Liver (tissue), 9 donors: Measurements from ENCODE around the gene CRADD. TPM values are rescaled to one million over a fixed set of nuclear protein-coding genes. Genes with fewer than 3 reads are reported as not detected.

ENCODE experiments used
- DNase-seq: peaks from one replicate; pipeline ENCODE4 v3.0.0-alpha.2; 2017; ENCODE audit warnings: low spot score
- H3K27ac ChIP-seq, 2 donors: one replicate each; pipeline ENCODE4 v1.7.0; 2013; ENCODE audit warnings: inconsistent platforms in 2 of 2, low read length in 2 of 2, control low read depth in 1 of 2, low read depth in 1 of 2, mild to moderate bottlenecking in 1 of 2
- H3K27me3 ChIP-seq, 4 donors: one replicate each; pipeline versions ENCODE4 v1.6.1 to v1.7.0; 2013; ENCODE audit warnings: low read length in 3 of 4, inconsistent platforms in 1 of 4, mild to moderate bottlenecking in 1 of 4, moderate library complexity in 1 of 4; ENCODE audit not compliant: control insufficient read depth in 4 of 4, insufficient read depth in 4 of 4
- H3K36me3 ChIP-seq, 4 donors: one replicate each; pipeline versions ENCODE4 v1.6.1 to v1.7.0; 2013; ENCODE audit warnings: low read length in 3 of 4, mild to moderate bottlenecking in 3 of 4, low read depth in 1 of 4, moderate library complexity in 1 of 4; ENCODE audit not compliant: control insufficient read depth in 4 of 4, insufficient read depth in 3 of 4
- H3K4me1 ChIP-seq, 4 donors: one replicate each; pipeline versions ENCODE4 v1.6.1 to v1.7.0; 2013; ENCODE audit warnings: low read length in 3 of 4, mild to moderate bottlenecking in 3 of 4, moderate library complexity in 1 of 4; ENCODE audit not compliant: control insufficient read depth in 4 of 4, insufficient read depth in 4 of 4
- H3K4me3 ChIP-seq, 3 donors: one replicate each; pipeline versions ENCODE4 v1.6.1 to v1.7.0; 2013; ENCODE audit warnings: low read length in 3 of 3, control low read depth in 1 of 3, low read depth in 1 of 3, mild to moderate bottlenecking in 1 of 3
- H3K9ac ChIP-seq, 2 donors: one replicate each; pipeline ENCODE4 v1.7.0; 2013; ENCODE audit warnings: low read length in 2 of 2, mild to moderate bottlenecking in 2 of 2, moderate library complexity in 2 of 2, control low read depth in 1 of 2, low read depth in 1 of 2
- H3K9me3 ChIP-seq, 4 donors: one replicate each; pipeline versions ENCODE4 v1.6.1 to v1.7.0; 2013; ENCODE audit warnings: low read length in 3 of 4; ENCODE audit not compliant: control insufficient read depth in 4 of 4
- CTCF ChIP-seq: fragments of 150-350 bp; IDR thresholded peaks from 2 replicates; pipeline ENCODE4 v1.5.1; 2017; ENCODE audit warnings: improper control_type of control experiment, low read depth, low read length; ENCODE audit not compliant: missing input control
- EGR1 ChIP-seq, 2 donors: IDR thresholded peaks; 2 replicates each; pipeline ENCODE4 v1.6.1; 2016 to 2018; ENCODE audit warnings: antibody characterized with exemption in 2 of 2, low read depth in 2 of 2
- FOXA1 ChIP-seq: IDR thresholded peaks from 2 replicates; pipeline ENCODE4 v1.6.1; 2016; ENCODE audit warnings: antibody characterized with exemption
- FOXA2 ChIP-seq: IDR thresholded peaks from 2 replicates; pipeline ENCODE4 v1.6.1; 2016; ENCODE audit warnings: antibody characterized with exemption
- GABPA ChIP-seq, 2 donors: IDR thresholded peaks in 1 of 2; conservative IDR thresholded peaks in 1 of 2; 2 replicates each; pipeline ENCODE4 v1.6.1; 2016; ENCODE audit warnings: antibody characterized with exemption in 2 of 2, mild to moderate bottlenecking in 1 of 2, moderate library complexity in 1 of 2
- HNF4A ChIP-seq, 2 donors: conservative IDR thresholded peaks; 2 replicates each; pipeline ENCODE4 v1.6.1; 2016; ENCODE audit warnings: antibody characterized with exemption in 2 of 2, mild to moderate bottlenecking in 2 of 2
- JUND ChIP-seq, 2 donors: IDR thresholded peaks; 2 replicates each; pipeline ENCODE4 v1.6.1; 2016; ENCODE audit warnings: antibody characterized with exemption in 2 of 2
- MAX ChIP-seq: IDR thresholded peaks from 2 replicates; pipeline ENCODE4 v1.6.1; 2016; ENCODE audit warnings: antibody characterized with exemption
- NR2F2 ChIP-seq: IDR thresholded peaks from 2 replicates; pipeline ENCODE4 v1.6.1; 2016; ENCODE audit warnings: antibody characterized with exemption
- RAD21 ChIP-seq, 2 donors: IDR thresholded peaks; 2 replicates each; pipeline ENCODE4 v1.6.1; 2016; ENCODE audit warnings: antibody characterized with exemption in 2 of 2, mild to moderate bottlenecking in 2 of 2
- REST ChIP-seq: IDR thresholded peaks from 2 replicates; pipeline ENCODE4 v1.6.1; 2016; ENCODE audit warnings: antibody characterized with exemption, mild to moderate bottlenecking
- RXRA ChIP-seq, 2 donors: IDR thresholded peaks; 2 replicates each; pipeline ENCODE4 v1.6.1; 2017 to 2018; ENCODE audit warnings: antibody characterized with exemption in 2 of 2, mild to moderate bottlenecking in 1 of 2
- SP1 ChIP-seq: IDR thresholded peaks from 2 replicates; pipeline ENCODE4 v1.6.1; 2018; ENCODE audit warnings: antibody characterized with exemption, mild to moderate bottlenecking
- TAF1 ChIP-seq: conservative IDR thresholded peaks from 2 replicates; pipeline ENCODE4 v1.6.1; 2016; ENCODE audit warnings: antibody characterized with exemption, mild to moderate bottlenecking
- WGBS: extraction: QIAGEN DNeasy Blood & Tissue Kit; methylation state at CpG from one replicate; pipeline ENCODE4 v1.1.7; 2013; 5-methylcytosine and 5-hydroxymethylcytosine counted together
- polyA plus RNA-seq, 2 donors: library from polyadenylated mRNA; stranded (reverse) in 1 of 2; unstranded in 1 of 2; fragments of 200-250 nt in 1 of 2; fragments of >200 nt in 1 of 2; fragmentation: Nextera tagmentation in 1 of 2; extraction: Ambion mirVana in 1 of 2; gene quantifications; one replicate each; pipeline versions ENCODE4 v1.2.1 to v1.2.3, GENCODE V29; 2013 to 2015
- total RNA-seq, 2 donors: library from RNA; depleted of rRNA; stranded (reverse); fragments of >200 nt; gene quantifications; one replicate each; pipeline ENCODE4 v1.2.3, GENCODE V29; 2014
- TF ChIP-seq, protein P1 (sequence below): IDR thresholded peaks from 2 replicates; pipeline ENCODE4 v1.6.1; 2016; ENCODE audit warnings: antibody characterized with exemption
- TF ChIP-seq, protein P2 (sequence below): IDR thresholded peaks from 2 replicates; pipeline ENCODE4 v1.6.1; 2016; ENCODE audit warnings: antibody characterized with exemption
- donor health status: healthy.
- donor health status: healthy.
- donor health status: healthy.
- donor health status: healthy.
- donor health status: healthy.

The CRADD gene
- total and polyA plus RNA-seq, 4 donors, result 19.4 to 48.9 (median 29.6) TPM

DNA sequence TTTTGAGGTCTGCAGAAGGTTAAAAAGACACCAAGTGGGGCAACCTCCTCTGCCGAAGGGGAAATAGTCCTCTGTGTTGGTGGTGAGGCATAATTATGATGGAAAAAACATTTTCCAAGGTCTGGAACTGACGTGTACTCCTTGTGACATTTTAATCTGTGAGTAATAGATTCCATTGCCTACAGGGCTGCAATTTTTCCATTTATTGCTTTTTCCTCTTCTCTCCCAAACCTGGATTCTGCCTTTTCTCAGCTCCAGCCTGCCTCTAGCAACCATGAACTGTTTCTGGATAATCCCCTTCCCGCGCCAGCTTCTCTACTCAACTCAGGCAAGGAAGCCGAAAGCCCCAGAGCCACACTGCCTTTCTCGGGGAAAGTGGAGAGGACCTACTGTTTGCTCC is 241.1 kb downstream of the CRADD start:
- Histone ChIP-seq H3K4me1 (no peaks in the 10 kb centered on the region), H3K27ac (no peak overlapping the region), H3K9ac (no peak overlapping the region), H3K36me3 (no peaks in the 10 kb centered on the region), H3K4me3 (no peak overlapping the region), H3K9me3 (no peaks in the 10 kb centered on the region), H3K27me3 (no peaks in the 10 kb centered on the region)
- no peak for DNase-seq
- TF ChIP-seq JUND (IDR thresholded peaks at IDR 0.05), result no peak
- TF ChIP-seq HNF4A (conservative IDR thresholded peaks at IDR 0.05), result no peak
- no peak for TF ChIP-seq TAF1
- TF ChIP-seq GABPA (IDR thresholded peaks at IDR 0.05 in 1 of 2, conservative IDR thresholded peaks at IDR 0.05 in 1 of 2), result no peak
- TF ChIP-seq SP1, result no peak
- TF ChIP-seq, protein P1, sequence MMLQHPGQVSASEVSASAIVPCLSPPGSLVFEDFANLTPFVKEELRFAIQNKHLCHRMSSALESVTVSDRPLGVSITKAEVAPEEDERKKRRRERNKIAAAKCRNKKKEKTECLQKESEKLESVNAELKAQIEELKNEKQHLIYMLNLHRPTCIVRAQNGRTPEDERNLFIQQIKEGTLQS, result no peak
- TF ChIP-seq MAX, result no peak
- no peak for TF ChIP-seq FOXA2
- TF ChIP-seq NR2F2, result no peak
- TF ChIP-seq CTCF, result no peak
- TF ChIP-seq RAD21 (IDR thresholded peaks at IDR 0.05), result no peak
- no peak for TF ChIP-seq REST
- no peak for TF ChIP-seq FOXA1
- no peak for TF ChIP-seq RXRA (IDR thresholded peaks at IDR 0.05)
- TF ChIP-seq, protein P2, sequence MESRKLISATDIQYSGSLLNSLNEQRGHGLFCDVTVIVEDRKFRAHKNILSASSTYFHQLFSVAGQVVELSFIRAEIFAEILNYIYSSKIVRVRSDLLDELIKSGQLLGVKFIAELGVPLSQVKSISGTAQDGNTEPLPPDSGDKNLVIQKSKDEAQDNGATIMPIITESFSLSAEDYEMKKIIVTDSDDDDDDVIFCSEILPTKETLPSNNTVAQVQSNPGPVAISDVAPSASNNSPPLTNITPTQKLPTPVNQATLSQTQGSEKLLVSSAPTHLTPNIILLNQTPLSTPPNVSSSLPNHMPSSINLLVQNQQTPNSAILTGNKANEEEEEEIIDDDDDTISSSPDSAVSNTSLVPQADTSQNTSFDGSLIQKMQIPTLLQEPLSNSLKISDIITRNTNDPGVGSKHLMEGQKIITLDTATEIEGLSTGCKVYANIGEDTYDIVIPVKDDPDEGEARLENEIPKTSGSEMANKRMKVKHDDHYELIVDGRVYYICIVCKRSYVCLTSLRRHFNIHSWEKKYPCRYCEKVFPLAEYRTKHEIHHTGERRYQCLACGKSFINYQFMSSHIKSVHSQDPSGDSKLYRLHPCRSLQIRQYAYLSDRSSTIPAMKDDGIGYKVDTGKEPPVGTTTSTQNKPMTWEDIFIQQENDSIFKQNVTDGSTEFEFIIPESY, result no peak
- TF ChIP-seq EGR1 (IDR thresholded peaks at IDR 0.05; ENCODE audit: low read depth in 2 of 2), result no peak
- WGBS, result 93% methylated on average over 6 of the region's 6 CpGs

DNA sequence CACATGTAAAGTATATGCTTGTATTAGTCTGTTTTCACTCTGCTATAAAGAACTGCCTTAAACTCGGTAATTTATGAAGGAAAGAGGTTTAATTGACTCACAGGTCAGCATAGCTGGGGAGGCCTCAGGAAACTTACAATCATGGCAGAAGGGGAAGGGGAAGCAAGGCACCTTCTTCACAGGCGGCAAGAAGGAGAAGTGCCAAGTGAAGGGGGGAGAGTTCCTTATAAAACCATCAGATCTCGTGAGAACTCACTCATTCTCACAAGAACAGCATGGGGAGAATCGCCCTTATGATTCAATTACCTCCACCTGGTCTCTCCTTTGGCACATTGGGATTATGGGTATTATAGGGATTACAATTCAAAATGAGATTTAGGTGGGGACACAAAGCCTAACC is 241.7 kb downstream of the CRADD start:
- WGBS, result 89% methylated on average over 4 of the region's 4 CpGs
- no peak overlapping the region for H3K27ac ChIP-seq
- no peaks in the 10 kb centered on the region for H3K36me3 ChIP-seq
- no peaks in the 10 kb centered on the region for H3K4me1 ChIP-seq
- H3K27me3 ChIP-seq, result no peaks in the 10 kb centered on the region
- no peak overlapping the region for H3K9ac ChIP-seq
- no peak for TF ChIP-seq RXRA (IDR thresholded peaks at IDR 0.05)
- TF ChIP-seq GABPA (IDR thresholded peaks at IDR 0.05 in 1 of 2, conservative IDR thresholded peaks at IDR 0.05 in 1 of 2), result no peak
- no peak for TF ChIP-seq NR2F2
- TF ChIP-seq RAD21 (IDR thresholded peaks at IDR 0.05), result no peak
- TF ChIP-seq MAX, result no peak
- no peak for TF ChIP-seq FOXA2
- H3K9me3 ChIP-seq, result no peaks in the 10 kb centered on the region
- H3K4me3 ChIP-seq, result no peak overlapping the region
- DNase-seq, result no peak
